T47D (cell line): ENCODE measurements around the gene CDK9.

Source experiments
- DNase-seq, 2 experiments: peaks; one replicate each; pipeline versions ENCODE4 v3.0.0 to v3.0.0-alpha.2; 2011 to 2012; ENCODE audit warnings: low read depth in 1 of 2, low spot score in 1 of 2
- JUND ChIP-seq: IDR thresholded peaks from 2 replicates; pipeline ENCODE4 v1.6.1; 2012; ENCODE audit warnings: low read depth
- in situ Hi-C: cut with HindIII; loops from 2 replicates; pipeline ENCODE4 v1.10.0; 2016; ENCODE audit warnings: low sequenced_read_pairs, low pct_unique_long_range_greater_than_20kb

Gene CDK9

DNA sequence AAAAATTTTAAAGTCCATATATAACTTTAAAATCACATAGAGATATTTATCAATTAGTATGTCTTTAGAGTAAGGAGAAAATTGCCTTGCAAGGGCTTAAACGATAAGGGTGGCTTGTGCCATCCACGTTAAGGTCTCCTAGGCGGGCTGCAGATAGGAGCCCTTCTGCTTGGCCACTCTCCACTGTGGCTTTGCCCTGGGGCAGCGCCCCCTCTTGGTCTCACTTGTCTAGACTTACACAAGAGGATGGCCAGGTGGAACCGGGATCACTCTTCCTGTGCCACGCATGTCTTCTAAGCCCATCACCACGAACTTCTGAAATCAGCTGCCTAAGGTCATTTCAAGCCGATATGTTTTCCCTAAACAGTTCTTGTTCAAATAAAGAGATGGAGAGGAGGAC lies 19.8 kb downstream of the CDK9 start:
- peak in 1 of 2 experiments; percentile 47 for DNase-seq
- no peak for TF ChIP-seq JUND
- in situ Hi-C loops: no loop called here

DNA sequence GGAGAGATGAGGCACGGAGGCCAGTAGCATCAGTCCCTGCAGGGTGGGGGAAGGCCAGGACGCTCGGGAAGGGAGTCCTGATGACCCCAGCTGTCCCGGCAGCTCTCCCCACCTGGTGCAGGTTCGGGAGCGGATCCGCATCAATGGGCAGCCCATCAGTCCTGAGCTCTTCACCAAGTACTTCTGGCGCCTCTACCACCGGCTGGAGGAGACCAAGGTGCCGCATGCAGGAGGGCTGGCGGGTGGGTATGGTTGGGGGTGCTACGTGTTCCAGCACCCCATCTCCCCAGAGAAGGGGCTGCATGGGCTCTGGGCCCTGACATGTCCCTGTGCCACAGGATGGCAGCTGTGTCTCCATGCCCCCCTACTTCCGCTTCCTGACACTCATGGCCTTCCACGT lies 21.0 kb downstream of the CDK9 start:
- no peak for DNase-seq
- no peak for TF ChIP-seq JUND
- in situ Hi-C loops: no loop called here

DNA sequence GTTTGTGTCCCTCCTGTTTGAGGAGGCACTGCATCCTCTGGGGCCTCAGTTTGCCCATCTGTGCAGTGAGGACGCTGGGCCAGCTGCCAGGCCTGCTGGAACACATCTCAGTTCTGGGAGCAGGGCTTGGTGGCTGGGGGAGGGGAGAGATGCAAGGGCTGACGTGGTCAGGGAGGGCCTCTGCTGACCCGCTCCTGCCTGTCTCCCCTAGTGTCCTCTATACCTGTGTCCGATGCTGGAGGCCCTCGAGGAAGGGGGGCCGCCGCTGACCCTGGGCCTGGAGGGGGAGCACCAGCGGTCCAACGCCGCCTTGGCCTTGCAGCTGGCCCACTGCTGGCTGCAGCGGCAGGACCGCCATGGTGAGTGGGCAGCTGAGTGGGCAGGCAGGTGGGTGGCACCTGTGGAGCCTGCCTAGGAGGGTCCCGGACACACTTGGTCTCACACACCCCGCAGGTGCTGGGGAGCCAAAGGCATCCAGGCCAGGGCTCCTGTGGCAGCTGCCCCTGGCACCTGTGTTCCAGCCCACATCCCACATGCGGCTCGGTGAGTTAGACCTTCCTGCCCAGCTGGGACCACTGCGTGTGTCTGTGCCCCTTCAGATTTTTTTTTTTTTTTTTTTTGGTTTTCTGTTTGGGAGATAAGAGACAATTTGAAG lies 22.6 kb downstream of the CDK9 start:
- no peak for DNase-seq
- in situ Hi-C loops: no loop called here
- no peak for TF ChIP-seq JUND

DNA sequence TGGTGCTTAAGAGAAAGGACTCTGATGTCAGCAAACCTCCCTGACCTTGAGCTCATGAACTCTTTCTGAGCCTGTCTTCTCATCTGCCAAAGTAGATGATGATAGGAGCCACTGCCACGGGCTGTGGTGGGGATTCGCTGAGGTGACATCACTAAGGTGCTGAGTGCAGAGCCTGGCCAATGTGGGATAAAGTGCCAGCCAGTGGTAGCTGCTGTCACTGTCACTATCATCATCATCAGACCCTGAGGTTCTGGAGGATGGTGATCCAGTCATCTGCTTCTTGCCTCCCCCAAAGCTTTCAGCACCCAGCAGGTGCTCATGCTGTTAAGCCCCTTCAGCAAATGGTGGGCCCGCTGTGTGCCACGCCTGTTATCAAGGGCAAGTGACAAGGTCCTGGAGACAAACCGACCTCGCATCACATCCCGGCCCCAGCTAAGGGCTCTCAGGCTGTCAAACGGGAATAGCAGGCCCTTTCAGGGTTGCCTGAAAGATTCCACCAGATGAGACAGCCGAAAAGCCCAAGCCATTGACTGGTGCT lies 23.2 kb downstream of the CDK9 start:
- DNase-seq: peak in 1 of 2 experiments; percentile 59
- in situ Hi-C loops: no loop called here
- TF ChIP-seq JUND: no peak

DNA sequence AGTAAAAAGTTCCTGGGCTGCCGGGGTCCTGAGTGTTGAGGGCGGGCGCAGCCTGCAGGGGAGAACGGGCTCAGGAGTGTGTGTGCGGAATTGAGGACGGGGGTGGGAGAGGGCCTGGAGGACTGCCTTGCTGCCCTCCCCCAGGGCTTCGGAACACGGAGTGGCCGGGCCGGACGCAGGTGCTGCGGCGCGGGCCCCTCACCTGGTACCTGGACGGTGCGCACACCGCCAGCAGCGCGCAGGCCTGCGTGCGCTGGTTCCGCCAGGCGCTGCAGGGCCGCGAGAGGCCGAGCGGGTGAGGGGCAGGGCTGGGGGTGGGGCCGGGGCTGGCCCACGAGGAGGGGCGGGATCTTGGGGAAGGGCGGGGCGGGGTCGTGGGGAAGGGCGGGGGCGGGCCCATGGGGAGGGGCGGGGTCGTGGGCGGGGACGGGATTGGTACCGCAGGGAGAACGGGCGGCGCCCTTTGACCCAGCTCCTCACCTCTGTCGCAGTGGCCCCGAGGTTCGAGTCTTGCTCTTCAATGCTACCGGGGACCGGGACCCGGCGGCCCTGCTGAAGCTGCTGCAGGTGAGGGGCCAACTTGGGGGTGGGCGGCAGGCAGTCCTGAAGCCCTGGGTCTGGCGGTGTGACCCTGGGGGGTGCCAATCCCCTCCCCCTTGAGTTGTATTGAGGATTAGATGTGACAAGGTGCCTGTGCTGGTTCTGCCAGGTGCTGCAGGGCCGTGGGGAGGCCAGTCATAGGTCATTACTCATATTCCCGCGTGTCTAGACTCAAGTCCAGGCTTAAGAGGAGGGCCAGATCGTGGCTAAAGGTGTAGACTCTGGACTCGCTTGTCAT lies 23.9 kb downstream of the CDK9 start:
- no peak for TF ChIP-seq JUND
- DNase-seq: peak; percentile 72 to 76
- in situ Hi-C loops: no loop called here

DNA sequence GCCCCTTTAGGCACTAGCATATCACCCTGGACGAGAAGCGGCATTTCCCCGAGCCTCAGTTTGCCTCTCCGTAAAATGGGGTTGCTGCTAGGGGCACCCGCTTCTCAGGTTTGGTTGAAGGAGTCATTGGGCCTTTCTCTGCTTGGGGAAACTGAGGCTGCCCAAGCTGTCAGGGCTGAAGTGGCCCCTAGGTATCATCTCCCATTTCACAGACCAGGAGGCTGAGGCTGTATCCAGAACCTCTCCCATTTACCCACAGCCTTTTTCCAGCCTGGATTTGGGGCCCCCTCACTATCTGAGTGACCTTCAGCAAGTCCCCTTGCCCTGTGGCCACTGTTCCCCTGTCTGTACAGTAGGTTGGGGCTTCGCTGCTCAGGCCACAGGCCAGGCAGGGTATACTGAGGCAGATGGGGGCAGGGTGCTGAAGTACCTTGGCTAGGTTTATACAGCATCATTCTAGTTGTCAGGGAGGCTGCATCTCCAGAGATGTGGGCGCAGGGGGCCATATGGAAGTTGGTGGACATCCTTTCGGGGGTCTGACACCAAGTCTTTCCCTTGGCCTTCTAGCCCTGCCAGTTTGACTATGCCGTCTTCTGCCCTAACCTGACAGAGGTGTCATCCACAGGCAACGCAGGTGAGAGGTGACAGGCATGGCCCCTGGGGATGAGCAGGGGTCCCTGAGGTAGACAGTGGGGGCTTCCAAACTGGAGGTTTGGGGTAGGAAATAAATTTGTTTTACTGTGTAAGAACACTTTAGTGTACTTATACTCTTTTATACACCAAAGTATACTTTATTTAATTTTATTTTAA lies 24.7 kb downstream of the CDK9 start:
- TF ChIP-seq JUND: no peak
- DNase-seq: no peak
- in situ Hi-C loops: no loop called here

DNA sequence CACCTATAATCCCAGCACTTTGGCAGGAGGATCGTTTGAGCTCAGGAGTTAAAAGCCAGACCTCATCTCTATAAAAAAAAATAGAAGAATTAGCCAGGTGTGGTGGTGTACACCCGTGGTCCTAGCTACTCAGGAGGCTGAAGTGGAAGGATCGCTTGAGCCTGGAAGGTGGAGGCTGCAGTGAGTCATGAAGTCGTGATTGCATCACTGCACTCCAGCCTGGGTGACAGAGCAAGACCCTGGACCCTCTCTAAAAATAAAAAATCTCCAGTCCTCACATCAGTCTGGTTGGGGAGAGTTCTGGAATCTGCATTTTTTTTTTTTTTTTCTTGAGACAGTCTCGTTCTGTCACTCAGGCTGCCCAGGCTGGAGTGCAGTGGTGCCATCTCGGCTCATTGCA lies 26.2 kb downstream of the CDK9 start:
- DNase-seq: no peak
- no peak for TF ChIP-seq JUND
- in situ Hi-C loops: no loop called here

DNA sequence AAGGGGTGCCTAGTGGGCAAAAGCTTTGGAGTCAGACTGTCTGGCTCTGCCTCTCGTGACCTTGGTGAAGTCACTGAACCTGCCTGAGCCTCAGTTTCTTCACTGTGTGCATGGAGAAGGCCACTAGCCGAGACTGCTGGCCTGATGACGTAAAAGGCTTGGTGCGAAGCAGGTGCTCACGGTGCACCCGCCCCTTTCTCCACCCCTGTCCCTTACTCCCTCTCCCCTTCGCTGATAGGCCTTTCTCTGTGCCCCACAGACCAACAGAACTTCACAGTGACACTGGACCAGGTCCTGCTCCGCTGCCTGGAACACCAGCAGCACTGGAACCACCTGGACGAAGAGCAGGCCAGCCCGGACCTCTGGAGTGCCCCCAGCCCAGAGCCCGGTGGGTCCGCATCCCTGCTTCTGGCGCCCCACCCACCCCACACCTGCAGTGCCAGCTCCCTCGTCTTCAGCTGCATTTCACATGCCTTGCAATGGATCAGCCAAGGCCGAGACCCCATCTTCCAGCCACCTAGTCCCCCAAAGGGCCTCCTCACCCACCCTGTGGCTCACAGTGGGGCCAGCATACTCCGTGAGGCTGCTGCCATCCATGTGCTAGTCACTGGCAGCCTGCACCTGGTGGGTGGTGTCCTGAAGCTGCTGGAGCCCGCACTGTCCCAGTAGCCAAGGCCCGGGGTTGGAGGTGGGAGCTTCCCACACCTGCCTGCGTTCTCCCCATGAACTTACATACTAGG lies 27.3 kb downstream of the CDK9 start:
- no peak for DNase-seq
- in situ Hi-C loops: no loop called here
- no peak for TF ChIP-seq JUND

DNA sequence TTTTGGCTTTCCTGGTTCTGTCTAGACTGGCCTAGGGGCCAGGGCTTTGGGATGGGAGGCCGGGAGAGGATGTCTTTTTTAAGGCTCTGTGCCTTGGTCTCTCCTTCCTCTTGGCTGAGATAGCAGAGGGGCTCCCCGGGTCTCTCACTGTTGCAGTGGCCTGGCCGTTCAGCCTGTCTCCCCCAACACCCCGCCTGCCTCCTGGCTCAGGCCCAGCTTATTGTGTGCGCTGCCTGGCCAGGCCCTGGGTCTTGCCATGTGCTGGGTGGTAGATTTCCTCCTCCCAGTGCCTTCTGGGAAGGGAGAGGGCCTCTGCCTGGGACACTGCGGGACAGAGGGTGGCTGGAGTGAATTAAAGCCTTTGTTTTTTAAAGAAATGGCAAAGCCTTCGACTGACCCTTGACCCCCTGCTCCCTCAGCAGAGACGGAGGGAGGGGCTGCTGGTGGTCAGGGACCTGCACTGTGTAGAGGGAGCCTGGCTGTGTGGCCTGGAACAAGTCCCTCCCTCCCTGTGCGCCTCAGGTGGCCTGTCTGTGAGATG lies 27.9 kb downstream of the CDK9 start:
- TF ChIP-seq JUND: no peak
- no peak for DNase-seq
- in situ Hi-C loops: no loop called here

DNA sequence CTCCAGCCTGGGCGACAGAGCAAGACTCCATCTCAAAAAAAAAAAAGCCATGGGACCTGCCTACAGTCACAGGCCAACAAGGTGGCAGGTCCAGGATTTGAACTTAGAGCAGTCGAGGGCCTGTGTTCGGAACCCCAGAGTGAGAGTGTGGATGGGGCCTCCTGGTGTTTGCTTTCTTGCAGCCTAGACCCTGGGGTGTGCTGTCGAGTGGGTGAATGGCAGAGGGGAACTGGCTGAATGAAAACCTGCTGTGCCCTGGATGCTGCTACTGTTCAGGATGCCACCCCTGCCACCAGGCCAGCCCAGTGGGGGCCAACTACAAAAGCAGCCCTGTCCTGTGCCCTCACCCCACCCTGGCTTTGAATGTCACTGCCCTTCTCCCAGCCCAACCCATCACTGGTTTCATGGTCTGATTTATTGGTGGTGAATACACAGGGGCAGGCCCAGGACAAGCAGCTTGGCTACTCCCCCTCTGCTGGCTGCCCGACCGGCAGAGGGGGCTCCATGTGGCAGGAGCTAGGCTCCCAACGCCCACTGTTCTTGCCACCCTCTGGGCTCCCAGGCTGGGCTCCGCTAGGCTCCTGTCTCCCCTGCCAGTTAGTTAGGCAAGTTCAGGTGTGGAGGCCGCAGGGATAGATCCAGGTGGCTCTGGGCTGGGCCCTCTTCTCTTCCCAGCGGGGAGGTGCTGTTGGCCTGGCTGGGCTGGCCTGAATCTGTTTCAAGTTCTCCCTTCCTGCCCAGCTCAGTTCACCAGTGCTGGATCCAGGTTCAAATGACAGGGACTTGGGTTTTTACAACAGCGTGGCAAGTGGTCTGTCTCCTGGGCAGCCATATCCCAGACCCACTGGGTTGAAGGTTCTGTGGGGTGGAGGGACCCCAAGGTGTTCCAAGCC lies 29.0 kb downstream of the CDK9 start:
- no peak for DNase-seq
- in situ Hi-C loops: no loop called here
- no peak for TF ChIP-seq JUND
